ENCODE measurements around the gene DOCK1.
"Not testable (repeated sequence)": the region's sequence is repeated elsewhere in the genome, so short reads cannot be mapped to it uniquely, and the experiment has no call there.

Gene DOCK1

GRCh38 chr10:126926568-126926967 lies 21.3 kb downstream of the DOCK1 start:
- DNase-seq, result no peak

GRCh38 chr10:126927799-126928198 lies 22.6 kb downstream of the DOCK1 start:
- DNase-seq, result no peak

- no peak for DNase-seq
Measured at GRCh38 chr10:126928274-126928673, 23.0 kb downstream of the DOCK1 start.

DNA sequence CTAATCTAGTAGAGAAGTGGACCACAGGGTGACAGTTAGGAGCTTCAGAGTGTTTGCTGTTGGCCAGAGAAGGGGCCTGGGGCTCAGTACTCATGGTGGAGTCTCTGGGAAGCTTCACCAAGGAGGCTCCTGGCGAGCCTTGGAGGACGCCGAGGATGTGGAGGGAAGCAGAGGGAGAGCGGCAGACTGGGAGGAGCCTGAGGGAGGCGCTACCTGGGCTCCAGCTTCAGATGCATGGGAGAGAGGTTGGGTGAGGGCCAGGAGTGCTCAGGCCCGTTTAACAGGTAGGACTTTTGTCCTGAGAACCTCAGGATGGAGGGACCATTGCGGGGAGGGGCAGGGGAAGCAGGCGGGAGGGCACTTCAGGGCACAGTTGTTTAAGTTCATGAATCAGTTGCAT lies 24.2 kb downstream of the DOCK1 start:
- no peak for DNase-seq

DNA sequence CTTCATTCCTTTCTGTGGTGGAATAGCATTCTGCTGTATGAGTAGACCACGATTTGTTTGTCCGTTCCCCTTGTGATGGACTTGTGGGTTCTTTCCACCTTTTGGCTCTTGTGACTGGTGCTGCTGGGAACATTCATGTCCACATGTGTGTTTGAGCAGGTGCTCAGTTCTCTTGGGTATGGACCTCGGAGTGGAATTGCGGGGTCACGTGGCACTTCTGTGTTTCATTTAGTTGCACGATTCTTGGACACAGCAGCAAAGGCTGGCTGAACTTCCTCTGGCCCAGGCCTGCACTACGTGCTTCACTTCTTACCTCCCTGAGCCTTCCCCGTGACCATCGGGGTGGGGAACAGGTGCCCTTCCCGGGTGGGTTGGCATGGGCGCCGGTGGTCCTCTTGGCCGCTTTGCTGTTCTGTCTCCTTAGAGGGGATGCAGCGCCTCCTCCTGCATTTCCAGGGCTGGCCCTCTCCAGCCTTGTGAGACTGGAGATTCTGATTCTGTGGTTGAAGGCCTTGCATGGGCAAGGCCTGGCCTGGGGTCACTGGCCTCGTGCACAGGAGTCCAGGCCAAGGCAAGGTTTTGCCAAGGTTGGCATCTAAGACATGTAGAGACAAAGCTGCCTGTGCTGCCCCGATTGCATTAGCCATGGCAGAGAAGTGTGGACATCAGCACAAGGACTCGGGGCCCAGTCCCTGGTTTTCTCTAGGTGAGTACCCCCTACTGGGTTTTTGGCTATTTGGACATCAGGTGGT lies 25.1 kb downstream of the DOCK1 start:
- no peak for DNase-seq

DNA sequence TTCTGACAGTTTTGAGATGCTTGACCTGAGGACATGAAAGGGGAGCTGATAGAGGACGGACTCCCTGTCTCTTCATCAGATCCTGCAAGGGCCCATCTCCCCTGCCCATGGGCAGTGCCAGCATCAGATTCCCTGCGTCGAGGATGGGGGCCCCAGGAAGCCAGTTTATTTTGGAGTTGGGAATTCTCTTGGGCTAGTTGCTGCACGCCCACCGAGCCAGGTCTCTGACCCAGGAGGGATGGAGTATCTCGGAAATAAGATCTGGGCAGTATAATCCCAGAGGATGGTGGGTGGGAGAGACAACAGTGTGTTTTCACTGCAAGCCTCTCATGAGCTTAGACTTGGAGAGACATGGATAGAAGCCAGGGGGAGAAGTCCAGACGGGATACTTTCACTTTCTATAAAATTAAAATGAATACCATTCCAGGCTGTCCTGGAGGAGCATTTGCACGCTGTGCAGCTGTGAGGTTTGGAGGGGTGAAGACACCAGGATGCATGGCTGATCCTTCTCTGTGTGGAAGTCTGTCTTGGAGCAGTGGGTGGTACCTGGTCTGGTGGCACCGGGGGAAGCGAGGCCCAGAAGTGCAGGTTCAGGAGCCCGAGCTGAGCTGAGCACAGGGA lies 25.8 kb downstream of the DOCK1 start:
- DNase-seq, result no peak

DNA sequence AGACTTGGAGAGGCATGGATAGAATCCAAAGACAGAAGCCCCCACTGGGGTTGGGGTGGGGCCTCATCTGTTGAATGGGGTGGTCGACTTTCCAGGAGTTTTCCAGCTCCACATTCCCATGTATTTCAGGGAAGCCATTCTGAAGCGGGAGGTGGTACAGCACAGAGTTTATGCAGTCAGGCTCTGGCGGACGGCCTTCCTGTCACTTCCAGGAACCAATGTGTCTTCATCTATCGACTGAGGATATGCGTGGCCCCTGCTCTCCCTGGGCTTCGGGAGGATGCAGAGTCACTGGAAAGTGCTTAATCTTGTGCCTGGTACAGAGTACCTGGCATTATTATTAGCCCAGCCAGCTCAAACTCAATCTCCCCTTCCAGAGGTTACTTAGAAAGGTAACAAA lies 26.3 kb downstream of the DOCK1 start:
- no peak for DNase-seq

GRCh38 chr10:126932516-126932915 lies 27.3 kb downstream of the DOCK1 start:
- DNase-seq, result no peak

- DNase-seq, result no peak
Measured at GRCh38 chr10:126933116-126933515, 27.9 kb downstream of the DOCK1 start.

- DNase-seq, result no peak
Measured at GRCh38 chr10:126935263-126935946, 30.2 kb downstream of the DOCK1 start.

DNA sequence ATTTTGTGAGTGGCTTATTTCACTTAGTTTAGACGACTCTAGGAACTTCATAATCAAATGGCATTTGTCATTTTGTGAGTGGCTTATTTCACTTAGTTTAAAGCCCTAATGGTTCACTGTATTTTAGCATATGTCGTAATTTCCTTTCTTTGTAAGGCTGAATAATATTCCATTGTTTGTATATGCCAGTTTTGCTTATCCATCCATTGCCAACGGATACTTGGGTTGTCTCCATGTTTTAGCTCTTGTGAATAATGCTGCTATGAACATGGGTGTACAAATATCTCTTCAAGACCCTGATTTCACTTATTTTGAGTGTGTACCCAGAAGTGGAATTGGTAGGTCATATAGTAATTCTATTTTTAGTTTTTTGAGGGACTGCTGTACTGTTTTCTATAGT lies 31.8 kb downstream of the DOCK1 start:
- DNase-seq, result no peak

- not testable (repeated sequence) for DNase-seq
Measured at GRCh38 chr10:126938121-126938520, 32.9 kb downstream of the DOCK1 start.

GRCh38 chr10:126939706-126940105 lies 34.5 kb downstream of the DOCK1 start:
- no peak for DNase-seq

DNA sequence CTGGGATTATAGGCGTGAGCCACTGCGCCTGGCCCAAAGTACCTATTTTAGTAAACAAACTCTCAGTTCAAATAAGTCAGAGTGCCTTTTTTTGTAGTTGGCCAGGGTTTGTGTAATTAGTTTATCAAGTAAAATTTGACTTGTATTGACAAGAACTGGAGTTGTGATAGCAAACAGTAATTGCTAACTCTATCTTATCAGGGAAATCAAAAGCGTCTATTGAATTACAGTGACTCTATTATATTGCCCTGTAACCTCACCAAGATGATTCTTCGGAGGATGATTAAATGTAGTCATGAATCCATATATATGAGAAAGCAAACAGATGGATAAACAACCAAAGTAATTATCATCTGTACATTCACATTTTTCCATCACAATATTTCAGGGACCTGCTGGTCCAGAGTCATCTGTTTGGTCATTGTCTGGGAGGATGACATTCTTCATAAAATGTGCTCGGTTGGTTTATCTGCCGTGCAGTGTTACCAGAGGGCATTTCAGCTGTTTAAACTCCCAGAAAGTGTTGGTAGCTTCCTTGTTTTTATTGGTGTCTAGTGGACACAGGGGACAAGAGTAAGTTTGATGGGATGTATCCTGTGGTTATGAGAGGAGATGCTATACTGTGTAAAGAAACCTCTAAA lies 35.6 kb downstream of the DOCK1 start:
- DNase-seq, result no peak

- no peak for DNase-seq
Measured at GRCh38 chr10:126944191-126944590, 39.0 kb downstream of the DOCK1 start.

DNA sequence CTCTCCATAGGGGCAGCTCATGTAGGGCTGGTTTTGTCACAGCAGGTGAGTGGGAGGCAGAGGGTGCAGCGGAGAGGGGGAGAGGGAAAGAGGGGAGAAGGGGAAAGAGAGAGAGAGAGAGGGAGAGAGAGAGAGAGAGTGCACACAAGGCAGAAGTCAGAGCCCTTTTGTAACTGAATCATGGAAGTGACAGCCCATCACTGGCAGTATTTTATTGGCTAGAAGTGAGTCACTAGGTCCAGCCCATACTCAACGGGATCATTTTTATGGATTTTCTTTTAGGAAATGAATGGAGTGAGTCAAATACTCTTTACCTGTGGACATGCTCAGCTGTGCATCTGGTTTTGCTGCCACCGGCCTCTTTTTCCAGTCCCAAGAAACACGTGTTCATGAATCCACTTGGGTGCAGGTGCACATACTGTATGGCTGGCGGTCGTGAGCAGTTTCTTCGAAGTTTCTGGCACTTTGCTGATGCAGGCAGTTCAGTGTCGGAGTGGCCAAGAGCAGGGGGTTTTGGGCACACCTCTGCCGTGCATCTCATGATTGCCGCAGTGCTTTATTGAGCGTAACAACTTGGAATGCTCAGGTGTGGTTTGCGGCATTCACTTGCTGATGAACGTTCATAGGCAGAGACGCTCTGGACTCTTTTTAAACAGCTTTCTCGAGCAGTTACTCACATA lies 40.3 kb downstream of the DOCK1 start:
- DNase-seq, result no peak

GRCh38 chr10:126946746-126947145 lies 41.5 kb downstream of the DOCK1 start:
- DNase-seq, result no peak

DNA sequence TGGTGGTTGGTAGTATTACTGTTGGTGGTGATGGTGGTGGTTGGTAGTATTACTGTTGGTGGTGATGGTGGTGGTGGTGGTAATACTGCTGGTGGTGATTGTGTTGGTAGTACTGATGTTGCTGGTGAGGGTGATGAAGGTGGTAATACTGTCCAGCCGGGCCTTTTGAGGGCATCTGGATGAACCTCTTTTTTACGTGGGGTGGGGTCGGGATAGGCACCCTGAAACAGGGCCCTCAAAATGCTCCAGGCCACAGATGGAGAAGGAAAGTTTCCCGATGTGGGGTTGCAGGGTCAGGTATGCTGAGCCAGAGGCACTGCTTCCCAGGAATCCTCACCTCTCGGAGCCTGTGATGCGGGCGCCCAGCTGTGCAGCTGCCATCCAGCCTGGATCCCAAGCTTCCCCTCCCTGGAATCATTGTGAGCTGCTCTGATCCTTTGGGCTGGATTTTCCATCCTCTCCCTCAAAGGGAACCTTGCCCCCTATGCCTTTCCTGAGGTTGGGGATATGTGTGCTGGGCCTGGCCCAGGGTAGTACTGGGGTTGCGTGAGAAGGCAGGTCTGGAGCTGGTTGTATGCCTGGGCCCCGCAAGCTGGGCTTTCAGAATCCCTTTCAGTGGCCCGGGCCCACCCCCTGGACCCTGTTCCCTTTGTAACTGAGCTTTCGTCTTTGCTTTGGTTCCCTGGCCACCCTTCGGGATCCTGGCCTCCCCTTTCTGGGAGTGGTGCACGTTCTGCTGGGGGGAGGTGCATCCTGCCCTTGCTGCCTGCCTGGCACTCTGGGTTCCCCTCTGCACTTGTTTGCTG lies 43.3 kb downstream of the DOCK1 start:
- DNase-seq, result no peak

DNA sequence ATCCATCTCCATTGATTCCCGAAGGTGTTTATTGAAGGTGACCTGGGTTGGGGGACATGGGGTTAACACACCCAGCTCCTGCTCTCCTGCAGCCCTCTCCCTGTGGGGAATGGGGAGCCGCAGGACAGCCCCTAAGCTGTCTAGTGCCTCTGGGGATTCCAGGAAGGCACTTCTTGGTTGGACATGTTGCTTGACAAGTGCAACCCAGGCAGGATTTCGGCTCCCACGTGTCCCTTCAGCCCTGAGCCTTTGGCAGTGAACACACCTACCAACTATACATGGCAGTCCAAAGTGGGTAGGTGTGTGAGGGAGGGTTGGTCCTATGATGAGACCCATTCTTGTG lies 43.9 kb downstream of the DOCK1 start:
- no peak for DNase-seq

GRCh38 chr10:126950401-126951105 lies 45.3 kb downstream of the DOCK1 start:
- no peak for DNase-seq

- no peak for DNase-seq
Measured at GRCh38 chr10:126953886-126954285, 48.7 kb downstream of the DOCK1 start.

DNA sequence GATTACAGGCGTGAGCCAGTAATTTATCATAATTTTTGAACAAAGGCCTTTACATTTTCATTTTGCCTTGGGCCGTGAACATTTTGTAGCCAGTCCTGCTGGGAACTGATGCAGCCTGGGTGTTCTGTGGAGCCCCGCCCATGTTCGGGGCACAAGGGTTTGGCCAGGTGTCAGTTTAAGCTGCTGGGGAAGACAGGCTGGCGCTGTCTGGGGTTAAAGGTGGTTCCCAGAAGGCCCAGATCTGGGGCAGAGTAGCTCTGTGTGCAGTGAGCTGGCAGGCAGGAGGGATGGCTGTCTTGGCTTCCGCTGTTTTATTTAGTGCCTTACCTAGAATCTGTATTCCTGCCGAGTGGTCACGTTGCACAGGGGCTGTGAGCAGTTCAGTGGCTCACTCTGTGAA lies 50.2 kb downstream of the DOCK1 start:
- DNase-seq, result no peak
